ENCODE results near the gene ALG2. TPM values are rescaled to one million over a fixed set of nuclear protein-coding genes. Genes with fewer than 3 reads are reported as not detected.

ALG2 gene
- polyA plus RNA-seq, 3 donors: 15.9 to 25.5 (median 23.6) TPM

- H3K4me3 ChIP-seq (replicated peaks in 1 of 3; ENCODE audit: low read depth in 2 of 3, low read length in 3 of 3): peak overlapping the region in 1 of 3 experiments; percentile 41
- no peaks in the 10 kb centered on the region for H3K79me2 ChIP-seq (ENCODE audit: insufficient read depth, low read length)
- 61% methylated on average over 17 of the region's 29 CpGs for WGBS (ENCODE audit: insufficient coverage)
- Mint-ChIP-seq H3K27ac (peak overlapping the region in 2 of 7 donors; percentile 63 to 64), H3K9me3 (no peaks in the 10 kb centered on the region), H3K4me3 (peak overlapping the region; percentile 39 to 46), H3K27me3 (ENCODE audit: low read depth in 3 of 3) (peaks cover 0 to 2% (median 0%) of the 10 kb centered on the region in 3 donors), H3K4me1 (peaks cover 33% of the 10 kb centered on the region), H3K36me3 (no peaks in the 10 kb centered on the region)
- intact Hi-C loops (cut with micrococcal nuclease): loop anchor here (2.0 to 10.0 kb wide), 4 partner anchors 820 to 1140 kb away; no protein-coding TSS in a partner anchor
- no peaks in the 10 kb centered on the region for H3K36me3 ChIP-seq (replicated peaks in 1 of 2; ENCODE audit: control insufficient read depth in 1 of 2, insufficient read depth in 2 of 2, low read length in 2 of 2)
- peak; percentile 94 for TF ChIP-seq CTCF (IDR thresholded peaks at IDR 0.05)
- peaks cover 31 to 36% of the 10 kb centered on the region in 2 donors for H3K4me1 ChIP-seq (ENCODE audit: control insufficient read depth in 1 of 2, insufficient read depth in 2 of 2, low read length in 2 of 2)
- DNase-seq: peak; percentile 65 to 82 (median 73)
- no peak overlapping the region for H3K9ac ChIP-seq (ENCODE audit: insufficient read depth, low read length, poor library complexity, severe bottlenecking)
- peak overlapping the region; percentile 70 for H2AFZ ChIP-seq (ENCODE audit: insufficient read depth, low read depth, low read length, poor library complexity, severe bottlenecking)
- H3K27ac ChIP-seq (ENCODE audit: low read depth in 1 of 2, low read length in 2 of 2): no peak overlapping the region
- H3K27me3 ChIP-seq (ENCODE audit: control insufficient read depth in 2 of 2, insufficient read depth in 2 of 2, low read length in 2 of 2): no peaks in the 10 kb centered on the region
- peak overlapping the region; percentile 56 for H3K4me2 ChIP-seq (replicated peaks; ENCODE audit: extremely low read depth, low read length, poor library complexity, severe bottlenecking)
- H3K9me3 ChIP-seq (replicated peaks in 1 of 2; ENCODE audit: control insufficient read depth in 1 of 2, insufficient read depth in 1 of 2, low read length in 2 of 2): no peaks in the 10 kb centered on the region
- H4K20me1 ChIP-seq (ENCODE audit: insufficient read depth, low read length): no peaks in the 10 kb centered on the region
These were observed 37.0 kb downstream of the ALG2 start for GRCh38 chr9:99184475-99185347.

GRCh38 chr9:99184110-99184474 lies 37.6 kb downstream of the ALG2 start:
- intact Hi-C loops (cut with micrococcal nuclease): loop anchor here (2.0 to 10.0 kb wide), 4 partner anchors 821 to 1141 kb away; no protein-coding TSS in a partner anchor
- H3K4me1 Mint-ChIP-seq: peaks cover 33% of the 10 kb centered on the region
- H3K27ac ChIP-seq (ENCODE audit: low read depth in 1 of 2, low read length in 2 of 2): no peak overlapping the region
- H3K4me1 ChIP-seq (ENCODE audit: control insufficient read depth in 1 of 2, insufficient read depth in 2 of 2, low read length in 2 of 2): peaks cover 31 to 36% of the 10 kb centered on the region in 2 donors
- no peaks in the 10 kb centered on the region for H4K20me1 ChIP-seq (ENCODE audit: insufficient read depth, low read length)
- no peaks in the 10 kb centered on the region for H3K27me3 ChIP-seq (ENCODE audit: control insufficient read depth in 2 of 2, insufficient read depth in 2 of 2, low read length in 2 of 2)
- H3K36me3 Mint-ChIP-seq: no peaks in the 10 kb centered on the region
- H3K4me2 ChIP-seq (replicated peaks; ENCODE audit: extremely low read depth, low read length, poor library complexity, severe bottlenecking): no peak overlapping the region
- WGBS (ENCODE audit: insufficient coverage): 16% methylated on average over 4 of the region's 10 CpGs
- TF ChIP-seq CTCF (IDR thresholded peaks at IDR 0.05): no peak
- no peaks in the 10 kb centered on the region for H3K9me3 ChIP-seq (replicated peaks in 1 of 2; ENCODE audit: control insufficient read depth in 1 of 2, insufficient read depth in 1 of 2, low read length in 2 of 2)
- no peak overlapping the region for H3K9ac ChIP-seq (ENCODE audit: insufficient read depth, low read length, poor library complexity, severe bottlenecking)
- H2AFZ ChIP-seq (ENCODE audit: insufficient read depth, low read depth, low read length, poor library complexity, severe bottlenecking): peak overlapping the region; percentile 70
- H3K27ac Mint-ChIP-seq: no peak overlapping the region
- H3K9me3 Mint-ChIP-seq: no peaks in the 10 kb centered on the region
- H3K36me3 ChIP-seq (replicated peaks in 1 of 2; ENCODE audit: control insufficient read depth in 1 of 2, insufficient read depth in 2 of 2, low read length in 2 of 2): no peaks in the 10 kb centered on the region
- DNase-seq: no peak
- H3K79me2 ChIP-seq (ENCODE audit: insufficient read depth, low read length): no peaks in the 10 kb centered on the region
- no peak overlapping the region for H3K4me3 ChIP-seq (replicated peaks in 1 of 3; ENCODE audit: low read depth in 2 of 3, low read length in 3 of 3)
- peaks cover 0 to under 1% (median 0%) of the 10 kb centered on the region in 3 donors for H3K27me3 Mint-ChIP-seq (ENCODE audit: low read depth in 3 of 3)
- H3K4me3 Mint-ChIP-seq: no peak overlapping the region
